NCI-H128 (cell line): ENCODE measurements around the gene C5AR2.
"Not testable (repeated sequence)": the region's sequence is repeated elsewhere in the genome, so short reads cannot be mapped to it uniquely, and the experiment has no call there.

Source experiments
- DNase-seq: peaks from one replicate; lab custom pipeline; 2025; ENCODE audit not compliant: unreplicated experiment; lab: John Stamatoyannopoulos, UW

The C5AR2 gene

DNA sequence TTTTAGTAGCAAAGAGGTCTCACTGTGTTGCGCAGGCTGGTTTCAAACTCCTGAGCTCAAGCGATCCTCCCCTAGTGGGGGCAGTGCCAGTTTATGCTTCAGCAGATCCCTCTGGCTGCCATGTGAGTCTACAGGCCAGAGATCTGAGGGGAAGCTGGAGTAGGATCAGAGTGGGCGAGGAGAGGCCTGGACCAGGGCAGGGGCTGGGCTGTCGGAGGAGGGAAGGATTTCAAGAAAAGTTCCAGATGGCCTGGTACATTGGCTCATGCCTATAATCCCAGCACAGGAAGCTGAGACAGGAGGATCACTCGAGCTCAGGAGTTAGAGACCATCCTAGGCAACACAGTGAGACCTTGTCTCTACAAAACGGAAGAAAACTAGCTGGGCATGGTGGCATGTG lies 27.0 kb downstream of the C5AR2 start:
- DNase-seq = no peak

DNA sequence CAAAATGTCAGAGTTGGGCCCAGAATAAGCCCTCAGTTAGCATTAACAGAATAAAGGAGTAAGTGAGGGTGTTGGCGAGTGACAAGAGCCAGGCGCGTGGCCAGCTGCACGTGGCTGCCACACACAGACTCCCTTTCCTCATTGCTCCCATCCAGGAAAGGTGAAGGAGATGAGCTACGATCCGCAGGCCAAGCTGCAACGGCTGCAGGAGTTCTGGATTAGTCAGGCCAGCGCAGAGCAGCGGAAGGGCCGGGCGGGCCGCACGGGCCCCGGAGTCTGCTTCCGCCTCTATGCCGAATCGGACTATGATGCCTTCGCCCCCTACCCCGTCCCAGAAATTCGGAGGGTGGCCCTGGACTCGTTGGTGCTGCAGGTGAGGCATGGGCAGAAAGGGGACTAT lies 30.3 kb downstream of the C5AR2 start:
- DNase-seq = no peak

DNA sequence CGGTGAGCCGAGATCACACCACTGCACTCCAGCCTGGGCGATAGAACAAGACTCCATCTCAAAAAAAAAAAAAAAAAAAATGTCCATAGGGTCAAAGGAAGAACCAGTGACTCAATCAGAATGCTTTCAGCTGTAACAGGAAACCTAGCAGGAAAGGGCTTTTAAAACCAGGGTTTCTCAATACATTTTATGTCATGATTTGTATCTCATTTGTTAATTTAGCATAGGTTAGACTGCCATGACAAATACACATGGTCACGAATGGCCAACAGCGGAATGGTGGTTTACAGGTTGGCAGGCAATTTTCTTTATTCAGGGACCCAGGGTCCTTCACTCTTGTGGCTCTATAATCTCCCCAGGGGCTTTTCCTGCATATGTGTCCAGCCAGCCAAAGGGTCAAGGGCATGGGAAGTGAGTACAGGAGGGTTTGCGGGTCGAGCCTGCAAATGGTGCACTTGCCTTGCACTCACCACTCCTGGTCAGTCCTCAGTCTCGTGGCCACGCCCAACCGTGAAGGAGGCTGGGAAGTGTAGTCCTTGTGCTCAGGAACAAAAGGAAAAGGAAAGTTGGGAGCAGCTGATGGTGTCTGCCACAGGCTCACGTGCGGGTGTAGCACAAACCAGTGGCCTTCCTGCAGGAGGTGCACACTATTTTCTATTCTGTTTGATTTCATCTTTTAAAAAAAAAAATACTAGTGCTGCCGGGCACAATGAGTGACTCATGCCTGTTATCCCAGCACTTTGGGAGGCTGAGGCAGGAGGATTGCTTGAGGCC lies 32.0 kb downstream of the C5AR2 start:
- DNase-seq = no peak

- not testable (repeated sequence) for DNase-seq
These were observed 33.5 kb downstream of the C5AR2 start for GRCh38 chr19:47365455-47365854.

DNA sequence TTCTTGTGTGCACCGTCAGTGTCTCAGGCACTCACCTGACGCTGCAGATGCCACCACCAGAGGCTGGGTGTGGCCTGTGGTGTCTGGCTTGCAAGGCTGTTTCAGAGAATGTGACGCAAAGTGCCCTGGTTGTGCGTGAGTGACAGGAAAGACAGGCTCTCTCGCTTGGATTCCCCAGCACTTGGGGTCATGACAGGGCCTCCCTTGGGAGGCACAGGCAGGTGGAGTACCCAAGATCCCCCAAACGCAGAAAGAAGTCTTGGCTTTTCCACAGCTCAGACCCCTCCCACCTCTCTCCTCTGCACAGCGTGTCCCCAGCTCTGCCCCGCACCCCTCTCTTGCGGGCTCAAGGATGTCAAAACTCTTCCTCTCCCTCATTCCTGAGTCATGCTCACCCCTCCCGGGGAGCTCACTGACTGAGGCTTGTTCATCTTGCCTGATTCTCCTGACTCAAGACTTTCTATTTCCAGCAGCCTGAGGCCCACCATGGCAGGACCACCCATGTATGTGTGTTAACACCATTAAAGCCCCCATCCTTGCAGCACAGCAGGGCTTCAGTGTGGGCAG lies 38.2 kb downstream of the C5AR2 start:
- no peak for DNase-seq

GRCh38 chr19:47371261-47371660 lies 39.3 kb downstream of the C5AR2 start:
- DNase-seq = no peak

DNA sequence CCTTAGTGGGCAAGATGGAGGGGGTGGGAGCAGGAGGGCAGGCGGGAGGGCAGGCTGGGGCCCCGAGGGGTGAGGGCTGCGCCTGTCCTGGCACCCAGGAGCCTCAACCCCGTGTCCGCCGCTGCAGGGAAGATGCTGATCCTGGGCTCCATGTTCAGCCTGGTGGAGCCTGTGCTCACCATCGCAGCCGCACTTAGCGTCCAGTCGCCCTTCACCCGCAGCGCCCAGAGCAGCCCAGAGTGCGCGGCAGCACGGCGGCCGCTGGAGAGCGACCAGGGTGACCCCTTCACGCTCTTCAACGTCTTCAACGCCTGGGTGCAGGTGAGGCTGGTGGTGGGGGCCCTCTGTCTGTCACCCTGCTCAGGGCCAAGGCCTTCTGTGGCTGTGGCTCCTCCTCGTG lies 40.6 kb downstream of the C5AR2 start:
- DNase-seq = no peak

DNA sequence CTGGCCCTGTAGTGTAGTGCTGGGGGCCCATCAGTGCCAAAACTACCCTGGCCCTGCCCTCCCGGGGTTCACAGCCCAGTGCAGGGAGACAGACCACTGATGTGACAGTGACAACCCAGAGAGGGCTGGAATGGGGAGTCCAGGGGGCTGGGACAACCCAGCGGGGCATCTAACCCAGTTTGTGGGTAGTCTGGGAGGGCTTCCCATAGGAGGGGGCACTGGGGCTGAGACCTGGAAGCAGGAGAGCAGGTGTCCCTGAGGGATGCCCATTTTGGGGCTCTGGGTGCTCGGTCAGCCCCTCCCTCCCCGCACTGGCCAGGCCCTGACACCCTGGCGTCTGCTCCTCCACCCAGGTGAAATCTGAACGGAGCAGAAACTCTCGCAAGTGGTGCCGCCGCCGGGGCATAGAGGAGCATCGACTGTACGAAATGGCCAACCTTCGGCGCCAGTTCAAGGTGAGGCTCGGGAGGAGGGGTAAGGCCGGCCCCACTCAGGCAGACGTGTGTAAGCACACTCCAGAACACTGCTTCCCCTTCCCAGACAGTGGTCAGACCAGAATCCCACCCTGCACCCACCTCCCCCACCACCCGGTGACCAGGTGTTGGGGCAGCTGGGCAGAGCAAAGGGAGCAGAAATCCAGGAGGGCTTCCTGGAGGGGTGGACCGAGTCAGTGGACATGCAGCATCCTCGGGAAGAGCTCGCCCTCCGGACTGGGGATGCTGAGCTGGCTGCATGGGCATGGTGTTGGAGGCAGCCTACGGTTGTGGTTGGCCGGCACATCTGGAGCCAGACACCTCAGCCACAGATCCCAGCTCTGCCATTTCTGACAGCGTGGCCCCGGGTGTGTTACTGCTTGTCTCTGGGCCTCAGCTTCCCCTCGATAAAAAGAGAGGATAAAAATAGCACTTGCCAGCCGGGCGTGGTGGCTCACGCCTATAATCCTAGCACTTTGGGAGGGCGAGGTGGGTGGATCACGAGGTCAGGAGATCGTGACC lies 41.6 kb downstream of the C5AR2 start:
- no peak for DNase-seq

DNA sequence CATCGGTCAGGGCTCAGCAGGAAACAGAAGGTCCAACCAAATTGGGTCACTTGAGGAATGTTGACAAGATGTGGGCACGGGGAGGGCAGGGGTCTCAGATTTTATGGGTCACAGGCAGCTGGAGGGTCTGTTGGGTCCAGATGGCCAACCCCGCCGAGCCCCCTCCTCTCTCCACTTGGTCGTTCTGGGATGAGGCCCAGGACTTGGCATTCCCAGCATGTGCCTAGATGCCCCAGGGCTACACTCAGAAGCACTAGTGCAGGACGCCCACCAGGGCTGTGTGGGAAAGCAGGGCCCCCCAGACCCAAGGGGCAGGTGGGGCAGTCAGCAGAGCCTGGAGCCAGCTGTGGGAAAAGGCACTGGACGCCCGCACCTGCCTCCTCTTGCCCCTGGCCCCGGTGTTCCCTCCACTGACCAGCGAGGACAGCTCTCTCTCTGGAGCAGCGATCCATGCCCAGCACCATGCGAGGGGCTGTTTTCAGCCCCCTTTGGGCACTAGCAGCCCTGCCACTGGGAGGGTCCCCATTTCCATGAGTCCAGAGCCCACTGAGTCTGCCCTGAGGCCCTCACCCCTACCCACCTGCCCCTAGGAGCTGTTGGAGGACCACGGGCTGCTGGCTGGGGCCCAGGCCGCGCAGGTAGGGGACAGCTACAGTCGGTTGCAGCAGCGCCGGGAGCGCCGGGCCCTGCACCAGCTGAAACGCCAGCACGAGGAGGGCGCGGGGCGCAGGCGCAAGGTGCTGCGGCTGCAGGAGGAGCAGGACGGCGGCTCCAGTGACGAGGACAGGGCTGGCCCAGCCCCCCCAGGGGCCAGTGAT lies 43.1 kb downstream of the C5AR2 start:
- no peak for DNase-seq

DNA sequence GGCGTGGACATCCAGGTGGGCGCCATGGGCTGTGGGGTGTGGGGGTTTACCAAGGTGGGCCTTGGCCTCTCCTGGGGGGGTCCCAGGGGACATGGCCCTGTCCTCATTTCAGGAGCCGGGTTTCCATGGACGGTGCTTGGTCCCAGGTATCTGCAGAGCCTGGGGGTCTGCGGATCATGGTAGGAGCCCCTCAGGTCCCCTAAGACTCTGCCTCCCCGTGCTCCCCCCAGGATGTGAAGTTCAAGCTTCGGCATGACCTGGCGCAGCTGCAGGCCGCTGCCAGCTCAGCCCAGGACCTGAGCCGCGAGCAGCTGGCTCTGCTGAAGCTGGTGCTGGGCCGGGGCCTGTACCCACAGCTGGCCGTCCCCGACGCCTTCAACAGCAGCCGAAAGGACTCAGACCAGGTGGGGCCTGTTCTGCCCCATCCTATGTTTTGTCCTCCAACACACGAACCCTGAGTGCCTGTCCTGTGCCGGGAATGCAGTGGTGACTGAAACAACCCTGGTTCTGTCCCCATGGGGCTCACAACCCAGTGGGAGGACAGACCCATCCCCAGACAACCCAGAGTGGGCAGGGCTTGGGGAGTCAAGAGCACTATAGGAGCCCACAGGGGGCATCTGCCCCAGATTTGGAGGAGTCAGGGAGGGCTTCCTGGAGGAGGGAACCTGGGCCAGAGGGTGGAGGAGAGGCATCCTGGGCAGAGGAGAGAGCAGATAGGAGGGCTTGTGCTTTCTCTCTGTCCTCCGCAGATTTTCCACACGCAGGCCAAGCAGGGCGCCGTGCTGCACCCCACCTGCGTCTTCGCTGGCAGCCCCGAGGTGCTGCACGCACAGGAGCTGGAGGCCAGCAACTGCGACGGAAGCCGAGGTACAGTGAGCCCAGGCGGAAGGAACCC lies 44.0 kb downstream of the C5AR2 start:
- DNase-seq = no peak

GRCh38 chr19:47376589-47377144 lies 44.7 kb downstream of the C5AR2 start:
- DNase-seq = no peak

GRCh38 chr19:47377208-47377701 lies 45.3 kb downstream of the C5AR2 start:
- no peak for DNase-seq

DNA sequence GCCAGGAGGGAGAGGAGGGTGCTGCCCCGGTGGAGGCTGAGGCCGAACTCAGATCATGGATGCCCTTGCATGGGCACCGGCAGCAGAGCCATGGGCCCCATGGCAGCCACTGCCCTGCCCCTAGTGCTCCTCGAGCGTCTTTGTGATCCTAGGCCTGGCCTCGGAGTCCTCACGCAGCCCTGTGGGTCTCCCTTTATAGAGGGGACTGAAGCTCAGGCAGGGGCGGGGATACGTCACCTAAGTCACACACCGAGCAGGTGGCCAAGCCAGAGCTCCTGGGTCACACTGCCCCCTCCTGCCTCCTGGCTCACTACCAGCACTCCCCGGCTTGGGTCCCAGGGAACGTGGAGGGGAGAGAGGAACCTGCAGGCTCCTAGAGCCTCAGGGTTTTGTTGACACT lies 45.8 kb downstream of the C5AR2 start:
- DNase-seq = no peak

DNA sequence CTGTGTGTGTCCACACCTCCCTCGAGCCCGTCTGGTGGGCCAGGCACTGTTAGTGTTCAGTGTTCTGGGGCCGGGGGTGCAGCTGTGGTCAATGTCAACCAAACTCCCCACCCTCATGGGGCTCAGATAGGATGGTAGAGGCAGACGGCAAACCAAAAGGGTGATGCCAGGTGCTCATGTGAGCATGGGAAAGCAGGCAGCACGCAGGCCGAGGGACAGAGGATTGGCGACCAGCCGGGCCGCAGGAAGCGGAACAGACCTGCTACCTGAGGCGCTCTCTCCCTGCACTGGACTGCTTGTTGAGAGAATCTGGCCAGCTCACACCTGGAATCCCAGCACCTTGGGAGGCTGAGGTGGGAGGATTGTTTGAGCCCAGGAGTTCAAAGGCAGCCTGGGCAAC lies 46.3 kb downstream of the C5AR2 start:
- DNase-seq = no peak

DNA sequence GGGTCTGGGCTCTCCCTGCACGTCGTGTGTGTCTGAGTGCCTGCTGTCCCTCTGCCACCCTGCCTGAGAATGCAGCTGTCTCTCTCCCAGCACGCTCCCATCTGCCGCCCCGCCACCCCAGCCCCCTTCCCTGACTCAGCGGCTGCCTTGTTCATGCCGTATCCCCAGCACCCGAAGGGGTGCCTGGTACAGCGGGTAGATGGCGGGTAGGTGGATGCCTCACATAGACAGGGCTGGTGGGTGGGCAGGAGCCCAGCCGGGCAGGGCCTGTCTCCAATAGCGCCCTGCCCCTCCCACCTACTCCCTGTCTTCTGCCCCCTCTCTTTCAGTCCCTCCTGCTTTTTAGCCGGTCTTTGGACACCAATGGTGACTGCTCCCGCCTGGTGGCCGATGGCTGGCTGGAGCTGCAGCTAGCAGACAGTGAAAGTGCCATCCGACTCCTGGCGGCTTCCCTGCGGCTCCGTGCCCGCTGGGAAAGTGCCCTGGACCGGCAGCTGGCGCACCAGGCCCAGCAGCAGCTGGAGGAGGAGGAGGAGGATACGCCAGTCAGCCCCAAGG lies 47.5 kb downstream of the C5AR2 start:
- no peak for DNase-seq

GRCh38 chr19:47380559-47380958 lies 48.6 kb downstream of the C5AR2 start:
- DNase-seq = no peak

GRCh38 chr19:47381121-47381520 lies 49.1 kb downstream of the C5AR2 start:
- DNase-seq = no peak

DNA sequence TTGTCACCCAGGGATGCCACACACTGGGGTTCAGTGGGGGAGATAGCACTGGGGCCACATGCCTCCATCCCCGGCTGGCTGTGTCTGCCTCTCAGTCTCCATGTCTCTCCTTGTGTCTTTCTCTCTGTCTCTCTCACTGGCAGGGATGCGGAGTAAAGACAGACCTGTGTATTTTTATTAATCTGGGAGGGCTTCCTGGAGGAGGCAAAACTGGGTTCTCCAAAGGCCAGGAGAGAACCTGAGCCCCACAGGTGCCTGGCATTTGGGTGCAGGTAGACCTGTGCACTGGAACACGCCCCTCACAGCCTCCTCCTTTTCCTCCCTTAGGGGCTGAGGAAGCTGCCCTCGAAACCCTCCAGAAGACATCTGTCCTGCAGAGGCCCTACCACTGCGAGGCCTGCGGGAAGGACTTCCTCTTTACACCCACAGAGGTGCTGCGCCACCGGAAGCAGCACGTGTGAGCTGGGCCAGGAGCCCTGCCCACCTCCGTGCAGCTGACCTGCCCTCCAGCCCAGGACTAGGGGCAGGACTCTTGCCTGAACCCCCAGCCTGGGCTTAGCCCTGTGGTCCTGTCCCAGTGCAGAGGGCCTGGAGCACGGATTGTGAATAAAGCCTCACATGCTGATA lies 49.8 kb downstream of the C5AR2 start:
- no peak for DNase-seq

DNA sequence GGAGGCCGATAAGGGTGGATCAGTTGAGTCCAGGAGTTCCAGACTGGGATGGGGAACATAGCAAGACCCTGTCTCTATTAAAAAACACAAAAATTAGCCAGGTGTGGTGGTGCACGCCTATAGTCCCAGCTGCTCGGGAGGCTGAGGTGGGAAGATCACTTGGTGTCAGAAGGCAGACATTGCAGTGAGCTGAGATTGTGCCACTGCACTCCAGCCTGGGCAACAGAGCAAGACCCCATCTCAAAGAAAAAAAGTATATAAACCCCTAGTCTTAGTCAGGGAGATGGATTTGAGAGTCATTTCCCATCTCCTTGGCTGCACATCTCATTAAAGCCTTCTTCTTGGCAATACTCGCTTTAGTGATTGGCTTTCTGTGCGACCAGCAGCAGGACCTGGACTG lies 51.9 kb downstream of the C5AR2 start:
- DNase-seq = not testable (repeated sequence)
